ENCODE data around the gene ISCU. TPM values are rescaled to one million over a fixed set of nuclear protein-coding genes. Genes with fewer than 3 reads are reported as not detected.

The ISCU gene
- total RNA-seq, result 114 and 117 TPM in 2 replicates

- H3K27me3 Mint-ChIP-seq, result no peaks in the 10 kb centered on the region
- H3K36me3 Mint-ChIP-seq (ENCODE audit: low read depth), result peaks cover 64% of the 10 kb centered on the region
- ATAC-seq (ENCODE audit: low read depth) (peak; percentile 71), DNase-seq (peak; percentile 100)
- peak within 1 kb of the TSS; percentile 100 for H3K4me3 Mint-ChIP-seq
- H3K9me3 Mint-ChIP-seq, result no peaks in the 10 kb centered on the region
- POLR2A ChIA-PET, result interaction anchor here (0.7 to 5.2 kb wide), 20 partner anchors 11 to 878 kb away, joined by 3 to 118 read pairs (median 6); partner anchors contain the start of genes ALKBH2, FICD, SELPLG and SSH1
- CTCF ChIA-PET, result interaction anchor here (0.6 to 14.5 kb wide), 12 partner anchors 8 to 886 kb away, joined by 3 to 338 read pairs (median 5); no protein-coding TSS in a partner anchor
- intact Hi-C loops (cut with micrococcal nuclease), result loop anchor here (1.0 to 10.0 kb wide), 15 partner anchors 56 to 1440 kb away; partner anchors contain the start of genes ALKBH2, CORO1C, FAM222A and MMAB
- H3K27ac Mint-ChIP-seq, result peak within 1 kb of the TSS; percentile 99
- H3K4me1 Mint-ChIP-seq, result peaks cover 73% of the 10 kb centered on the region
- no peak for TF ChIP-seq CTCF (IDR thresholded peaks at IDR 0.05)
Measured at GRCh38 chr12:108562348-108563135, at the start of gene ISCU. Gene ISCU, plus strand, starts transcription at chr12:108562596. Its CDS starts 27 bp downstream, at chr12:108562623.

DNA sequence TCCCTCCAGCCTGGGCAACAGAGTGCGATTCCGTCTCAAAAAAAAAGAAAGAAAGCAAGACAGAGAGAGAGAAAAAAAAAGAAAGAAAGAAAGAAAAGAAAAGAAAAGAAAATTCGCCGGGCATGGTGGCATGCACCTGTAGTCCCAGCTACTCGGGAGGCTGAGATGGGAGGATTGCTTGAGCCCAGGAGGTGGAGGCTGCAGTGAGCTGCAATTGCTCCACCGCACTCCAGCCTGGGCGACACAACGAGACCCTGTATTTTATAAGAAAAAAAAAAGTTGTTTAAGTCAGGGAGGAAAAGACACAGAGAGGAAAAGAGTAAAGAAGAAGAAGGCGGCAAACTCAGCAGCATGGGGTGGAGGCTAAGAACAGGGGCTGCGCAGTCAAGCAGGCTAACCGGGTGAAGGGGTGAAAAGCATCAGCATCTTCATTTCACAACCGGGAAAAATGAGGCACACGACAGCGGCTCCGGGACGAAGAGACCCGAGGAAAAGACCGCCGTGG lies 47.9 kb upstream of the ISCU start:
- peak overlapping the region; percentile 84 for H3K27ac Mint-ChIP-seq
- intact Hi-C loops (cut with micrococcal nuclease), result loop anchor here (2.0 to 10.0 kb wide), 6 partner anchors 26 to 622 kb away; partner anchors contain the start of gene CORO1C
- ChIA-PET CTCF (no interaction called here), POLR2A (interaction anchor here (2.6 kb wide), 1 partner anchor 47 kb away, joined by 8 read pairs; the partner anchor contains the start of genes ISCU and SART3)
- H3K4me3 Mint-ChIP-seq, result peak overlapping the region; percentile 95
- ATAC-seq (ENCODE audit: low read depth) (peak; percentile 11), DNase-seq (no peak)
- H3K9me3 Mint-ChIP-seq, result no peaks in the 10 kb centered on the region
- no peak for TF ChIP-seq CTCF (IDR thresholded peaks at IDR 0.05)
- H3K36me3 Mint-ChIP-seq (ENCODE audit: low read depth), result peaks cover 25% of the 10 kb centered on the region
- no peaks in the 10 kb centered on the region for H3K27me3 Mint-ChIP-seq
- H3K4me1 Mint-ChIP-seq, result peaks cover 36% of the 10 kb centered on the region

- POLR2A ChIA-PET, result interaction anchor here (1.0 to 2.6 kb wide), 2 partner anchors 46 to 53 kb away, joined by 3 to 8 read pairs; partner anchors contain the start of genes ISCU and SART3
- CTCF ChIA-PET, result no interaction called here
Measured at GRCh38 chr12:108514973-108515814, 47.2 kb upstream of the ISCU start, which contains the start of gene FICD. Gene FICD, plus strand, starts transcription at chr12:108515277. Its CDS starts 1,696 bp downstream, at chr12:108516973.

GRCh38 chr12:108515916-108516315 lies 46.5 kb upstream of the ISCU start:
- H3K27me3 Mint-ChIP-seq, result no peaks in the 10 kb centered on the region
- peaks cover 32% of the 10 kb centered on the region for H3K4me1 Mint-ChIP-seq
- peaks cover 39% of the 10 kb centered on the region for H3K36me3 Mint-ChIP-seq (ENCODE audit: low read depth)
- no peak for TF ChIP-seq CTCF (IDR thresholded peaks at IDR 0.05)
- CTCF ChIA-PET, result no interaction called here
- DNase-seq (no peak), ATAC-seq (ENCODE audit: low read depth) (no peak)
- intact Hi-C loops (cut with micrococcal nuclease), result loop anchor here (1.0 to 10.0 kb wide), 11 partner anchors 25 to 1424 kb away; partner anchors contain the start of genes ALKBH2, CORO1C, CRY1 and PRDM4
- H3K27ac Mint-ChIP-seq, result peak overlapping the region; percentile 84
- H3K4me3 Mint-ChIP-seq, result peak overlapping the region; percentile 95
- H3K9me3 Mint-ChIP-seq, result no peaks in the 10 kb centered on the region
- POLR2A ChIA-PET, result interaction anchor here (1.0 to 2.6 kb wide), 2 partner anchors 46 to 52 kb away, joined by 3 to 8 read pairs; partner anchors contain the start of genes ISCU and SART3

More at GRCh38 chr12:108514973-108515814, 47.2 kb upstream of the ISCU start, which contains the start of gene FICD:
- peak within 1 kb of the TSS; percentile 95 for H3K4me3 Mint-ChIP-seq
- no peak for TF ChIP-seq CTCF (IDR thresholded peaks at IDR 0.05)
- H3K27ac Mint-ChIP-seq, result peak within 1 kb of the TSS; percentile 84
- H3K4me1 Mint-ChIP-seq, result peaks cover 36% of the 10 kb centered on the region
- peak; percentile 92 for ATAC-seq (ENCODE audit: low read depth)
- no peaks in the 10 kb centered on the region for H3K27me3 Mint-ChIP-seq
- DNase-seq, result peak; percentile 92
- no peaks in the 10 kb centered on the region for H3K9me3 Mint-ChIP-seq
- intact Hi-C loops (cut with micrococcal nuclease), result loop anchor here (1.0 to 10.0 kb wide), 13 partner anchors 26 to 1423 kb away; partner anchors contain the start of genes ALKBH2, CORO1C, CRY1 and PRDM4
- H3K36me3 Mint-ChIP-seq (ENCODE audit: low read depth), result peaks cover 31% of the 10 kb centered on the region
